DOHH2 (cell line): ENCODE results near the gene HECW1.

Experiments used
- H3F3A ChIP-seq: fragments of 200-600 bp; sonication (generic), shearing (Covaris generic); 2 replicates; pipeline ENCODE4 v1.6.0; 2016; ENCODE audit warnings: antibody characterized with exemption, mild to moderate bottlenecking; ENCODE audit not compliant: control insufficient read depth, insufficient read depth
- H3K27ac ChIP-seq: fragments of 200-600 bp; sonication (generic); 2 replicates; pipeline ENCODE4 v1.5.1; 2014; ENCODE audit warnings: low read depth, mild to moderate bottlenecking, low read length, moderate library complexity
- H3K27me3 ChIP-seq: fragments of 200-600 bp; sonication (generic); 2 replicates; pipeline ENCODE4 v1.6.1; 2014; ENCODE audit warnings: mild to moderate bottlenecking, low read length, mixed read lengths; ENCODE audit not compliant: control insufficient read depth
- H3K36me3 ChIP-seq: fragments of 200-600 bp; sonication (generic); 2 replicates; pipeline ENCODE4 v1.6.1; 2014; ENCODE audit warnings: mild to moderate bottlenecking, low read length, moderate library complexity, mixed read lengths; ENCODE audit not compliant: control insufficient read depth
- H3K4me1 ChIP-seq: fragments of 200-600 bp; sonication (generic); 2 replicates; pipeline ENCODE4 v1.6.1; 2014; ENCODE audit warnings: mild to moderate bottlenecking, low read length, mixed read lengths; ENCODE audit not compliant: control insufficient read depth
- H3K4me2 ChIP-seq: fragments of 200-600 bp; sonication (generic); 2 replicates; pipeline ENCODE4 v1.6.0; 2014; ENCODE audit warnings: mild to moderate bottlenecking, low read length, moderate library complexity
- H3K4me3 ChIP-seq: fragments of 200-600 bp; sonication (generic); 2 replicates; pipeline ENCODE4 v1.5.1; 2014; ENCODE audit warnings: mild to moderate bottlenecking, low read length, mixed read lengths
- H3K79me2 ChIP-seq: fragments of 200-600 bp; sonication (generic); 2 replicates; pipeline ENCODE4 v1.6.1; 2014; ENCODE audit warnings: mild to moderate bottlenecking, low read length, mixed read lengths; ENCODE audit not compliant: control insufficient read depth
- H3K9me2 ChIP-seq: fragments of 200-600 bp; sonication (generic); replicated peaks from 2 replicates; pipeline ENCODE4 v1.6.1; 2014; ENCODE audit warnings: mild to moderate bottlenecking, low read length, mixed read lengths; ENCODE audit not compliant: control insufficient read depth
- H3K9me3 ChIP-seq: fragments of 200-600 bp; sonication (generic); 2 replicates; pipeline ENCODE4 v1.6.1; 2014; ENCODE audit warnings: antibody characterized with exemption, low read length, mixed read lengths; ENCODE audit not compliant: control insufficient read depth, insufficient read depth
- H4K20me1 ChIP-seq: fragments of 200-600 bp; sonication (generic); 2 replicates; pipeline ENCODE4 v1.6.0; 2014; ENCODE audit warnings: low read depth, mild to moderate bottlenecking, antibody characterized with exemption, low read length, moderate library complexity; ENCODE audit not compliant: control insufficient read depth, insufficient read depth
- CTCF ChIP-seq: fragments of 200-600 bp; sonication (generic); IDR thresholded peaks from one replicate; pipeline ENCODE4 v1.5.1; 2014; ENCODE audit warnings: antibody characterized with exemption, mild to moderate bottlenecking, low read depth, low read length; ENCODE audit not compliant: poor library complexity, severe bottlenecking
- EZH2phosphoT487 ChIP-seq: fragments of 200-600 bp; sonication (generic); IDR thresholded peaks from 2 replicates; pipeline ENCODE4 v1.6.1; 2017; ENCODE audit warnings: borderline replicate concordance, mild to moderate bottlenecking, antibody characterized with exemption, low read length, moderate library complexity, mixed read lengths

The HECW1 gene

GRCh38 chr7:43489257-43489656 lies 376.8 kb downstream of the HECW1 start:
- TF ChIP-seq CTCF, result no peak
- TF ChIP-seq EZH2phosphoT487, result no peak
- no peaks in the 10 kb centered on the region for H3F3A ChIP-seq
- H3K36me3 ChIP-seq, result no peaks in the 10 kb centered on the region
- H3K4me3 ChIP-seq, result no peak overlapping the region
- no peaks in the 10 kb centered on the region for H4K20me1 ChIP-seq
- no peak overlapping the region for H3K27ac ChIP-seq
- H3K4me1 ChIP-seq, result peaks cover 6% of the 10 kb centered on the region
- H3K4me2 ChIP-seq, result no peak overlapping the region
- H3K9me2 ChIP-seq, result no peaks in the 10 kb centered on the region
- H3K79me2 ChIP-seq, result no peaks in the 10 kb centered on the region
- H3K9me3 ChIP-seq, result no peaks in the 10 kb centered on the region
- H3K27me3 ChIP-seq, result peaks cover 31% of the 10 kb centered on the region

- no peaks in the 10 kb centered on the region for H4K20me1 ChIP-seq
- no peak overlapping the region for H3K4me3 ChIP-seq
- H3K9me3 ChIP-seq, result no peaks in the 10 kb centered on the region
- no peak overlapping the region for H3K27ac ChIP-seq
- no peaks in the 10 kb centered on the region for H3K36me3 ChIP-seq
- H3K27me3 ChIP-seq, result peaks cover 31% of the 10 kb centered on the region
- no peaks in the 10 kb centered on the region for H3F3A ChIP-seq
- H3K79me2 ChIP-seq, result no peaks in the 10 kb centered on the region
- TF ChIP-seq CTCF (no peak), EZH2phosphoT487 (no peak)
- H3K4me1 ChIP-seq, result peaks cover 6% of the 10 kb centered on the region
- H3K4me2 ChIP-seq, result no peak overlapping the region
- no peaks in the 10 kb centered on the region for H3K9me2 ChIP-seq
Observed at GRCh38 chr7:43490016-43490415, 377.6 kb downstream of the HECW1 start.

- Histone ChIP-seq H3F3A (no peaks in the 10 kb centered on the region), H3K4me1 (peaks cover 6% of the 10 kb centered on the region), H3K79me2 (no peaks in the 10 kb centered on the region), H3K27ac (no peak overlapping the region), H3K36me3 (no peaks in the 10 kb centered on the region), H3K4me3 (no peak overlapping the region), H3K9me2 (no peaks in the 10 kb centered on the region), H3K9me3 (no peaks in the 10 kb centered on the region), H3K27me3 (peaks cover 33% of the 10 kb centered on the region), H4K20me1 (no peaks in the 10 kb centered on the region), H3K4me2 (no peak overlapping the region)
- TF ChIP-seq EZH2phosphoT487 (no peak), CTCF (no peak)
Observed at GRCh38 chr7:43491123-43491522, 378.7 kb downstream of the HECW1 start.

- Histone ChIP-seq H3K4me3 (no peak overlapping the region), H3K79me2 (no peaks in the 10 kb centered on the region), H3K4me2 (no peak overlapping the region), H4K20me1 (no peaks in the 10 kb centered on the region), H3K27ac (no peak overlapping the region), H3K36me3 (no peaks in the 10 kb centered on the region), H3K9me3 (no peaks in the 10 kb centered on the region), H3F3A (no peaks in the 10 kb centered on the region), H3K27me3 (peaks cover 33% of the 10 kb centered on the region), H3K9me2 (no peaks in the 10 kb centered on the region), H3K4me1 (peaks cover 6% of the 10 kb centered on the region)
- TF ChIP-seq EZH2phosphoT487 (no peak), CTCF (no peak)
Observed at GRCh38 chr7:43491984-43492383, 379.5 kb downstream of the HECW1 start.
